Hippocampal formation (tissue), 2 donors: ENCODE measurements around the gene TSPYL4.

Experiments used
- DNase-seq, 2 donors: peaks; one replicate each; lab custom pipeline; 2025; lab: John Stamatoyannopoulos, UW

The TSPYL4 gene

GRCh38 chr6:116271149-116271708 is 17.4 kb upstream of the TSPYL4 start:
- no peak for DNase-seq

- DNase-seq, result peak in 1 of 2 donors; percentile 70
These were observed 14.9 kb upstream of the TSPYL4 start for GRCh38 chr6:116268589-116269293.

GRCh38 chr6:116267836-116268588 is 14.1 kb upstream of the TSPYL4 start:
- DNase-seq, result no peak

GRCh38 chr6:116266803-116267202 is 12.9 kb upstream of the TSPYL4 start:
- no peak for DNase-seq

- peak in 1 of 2 donors; percentile 8 for DNase-seq
These were observed 11.4 kb upstream of the TSPYL4 start for GRCh38 chr6:116265041-116265829.

GRCh38 chr6:116263353-116263752 is 9.5 kb upstream of the TSPYL4 start:
- DNase-seq, result no peak

GRCh38 chr6:116258520-116258919 is 4.6 kb upstream of the TSPYL4 start:
- no peak for DNase-seq

GRCh38 chr6:116256694-116257093 is 2.8 kb upstream of the TSPYL4 start:
- no peak for DNase-seq

- DNase-seq, result no peak
These were observed 1.4 kb upstream of the TSPYL4 start for GRCh38 chr6:116255246-116255800.

GRCh38 chr6:116254297-116255056 is 602 bp upstream of the TSPYL4 start:
- DNase-seq, result no peak

GRCh38 chr6:116253188-116253504 is 729 bp downstream of the TSPYL4 start:
- DNase-seq, result no peak

- DNase-seq, result no peak
These were observed 2.1 kb downstream of the TSPYL4 start for GRCh38 chr6:116251568-116252384.

GRCh38 chr6:116248577-116248976 is 5.3 kb downstream of the TSPYL4 start:
- no peak for DNase-seq

GRCh38 chr6:116247285-116247684 is 6.6 kb downstream of the TSPYL4 start:
- DNase-seq, result no peak

GRCh38 chr6:116246089-116246488 is 7.8 kb downstream of the TSPYL4 start:
- DNase-seq, result no peak

GRCh38 chr6:116244284-116244683 is 9.6 kb downstream of the TSPYL4 start:
- DNase-seq, result no peak

GRCh38 chr6:116239856-116240255 is 14.0 kb downstream of the TSPYL4 start:
- no peak for DNase-seq

- no peak for DNase-seq
These were observed 14.6 kb downstream of the TSPYL4 start for GRCh38 chr6:116239256-116239655.

GRCh38 chr6:116238083-116238482 is 15.8 kb downstream of the TSPYL4 start:
- no peak for DNase-seq

GRCh38 chr6:116234689-116235088 is 19.2 kb downstream of the TSPYL4 start:
- DNase-seq, result no peak
